Fibroblast of lung (primary cell): ENCODE measurements around the gene RCBTB2. TPM values are rescaled to one million over a fixed set of nuclear protein-coding genes. Genes with fewer than 3 reads are reported as not detected.

ENCODE experiments used
- DNase-seq, 2 donors: peaks; one replicate each; pipeline versions ENCODE4 v3.0.0 to v3.0.0-alpha.2; 2010; ENCODE audit warnings: low read depth in 2 of 2
- H2AFZ ChIP-seq: 2 replicates; pipeline ENCODE4 v1.5.1; 2012; ENCODE audit warnings: low read length, control low read depth, inconsistent platforms
- H3K27ac ChIP-seq: 2 replicates; pipeline ENCODE4 v1.5.1; 2011; ENCODE audit warnings: low read length, control low read depth; ENCODE audit not compliant: insufficient read depth
- H3K27me3 ChIP-seq: 2 replicates; pipeline ENCODE4 v1.5.1; 2011; ENCODE audit warnings: mild to moderate bottlenecking, low read length; ENCODE audit not compliant: control insufficient read depth, insufficient read depth
- H3K36me3 ChIP-seq: 2 replicates; pipeline ENCODE4 v1.5.1; 2011; ENCODE audit warnings: low read length; ENCODE audit not compliant: control insufficient read depth, insufficient read depth
- H3K4me1 ChIP-seq: 2 replicates; pipeline ENCODE4 v1.5.1; 2011; ENCODE audit warnings: low read length; ENCODE audit not compliant: control insufficient read depth, insufficient read depth; ENCODE audit errors: extremely low read depth
- H3K4me2 ChIP-seq: 2 replicates; pipeline ENCODE4 v1.5.1; 2011; ENCODE audit warnings: low read length, control low read depth; ENCODE audit not compliant: insufficient read depth; ENCODE audit errors: extremely low read depth
- H3K4me3 ChIP-seq, 4 experiments: fragments of 200-600 bp in 1 of 4; sonication (generic) in 1 of 4; replicated peaks in 1 of 4; 2 replicates each; pipeline ENCODE4 v1.5.1; 2011 to 2016; ENCODE audit warnings: low read length in 4 of 4, low read depth in 3 of 4, mild to moderate bottlenecking in 3 of 4, control low read depth in 2 of 4, inconsistent platforms in 1 of 4, mixed read lengths in 1 of 4; ENCODE audit not compliant: insufficient read depth in 1 of 4; ENCODE audit errors: control extremely low read depth in 1 of 4
- H3K79me2 ChIP-seq: 2 replicates; pipeline ENCODE4 v1.5.1; 2012; ENCODE audit warnings: mild to moderate bottlenecking, low read length, inconsistent platforms; ENCODE audit not compliant: control insufficient read depth, insufficient read depth
- H3K9ac ChIP-seq: 2 replicates; pipeline ENCODE4 v1.5.1; 2011; ENCODE audit warnings: mild to moderate bottlenecking, low read length, control low read depth; ENCODE audit not compliant: insufficient read depth
- H3K9me3 ChIP-seq: 2 replicates; pipeline ENCODE4 v1.5.1; 2012; ENCODE audit warnings: low read depth, low read length; ENCODE audit not compliant: control insufficient read depth, insufficient read depth
- H4K20me1 ChIP-seq: 2 replicates; pipeline ENCODE4 v1.5.1; 2011; ENCODE audit warnings: low read length; ENCODE audit not compliant: control insufficient read depth, insufficient read depth; ENCODE audit errors: extremely low read depth
- EZH2 ChIP-seq: IDR thresholded peaks from 2 replicates; pipeline ENCODE4 v1.5.1; 2012; ENCODE audit warnings: low read length, control low read depth, mild to moderate bottlenecking; ENCODE audit errors: missing control alignments
- polyA plus RNA-seq, 2 donors: library from polyadenylated mRNA; depleted of rRNA in 1 of 2; stranded (reverse) in 1 of 2; unstranded in 1 of 2; fragments of >200 nt; gene quantifications; 2 replicates each; pipeline ENCODE4 v1.2.1, GENCODE V29; 2011 to 2012; ENCODE audit warnings: missing spikeins in 1 of 2
- total RNA-seq: library from RNA; depleted of rRNA; stranded (reverse); fragments of >200 nt; gene quantifications from 2 replicates; pipeline ENCODE4 v1.2.1, GENCODE V29; 2014
- TF ChIP-seq, protein P1 (sequence below), 2 donors: IDR thresholded peaks in 1 of 2; conservative IDR thresholded peaks in 1 of 2; 1 replicate in 1 of 2; 2 replicates in 1 of 2; pipeline ENCODE4 v1.5.1; 2011 to 2012; ENCODE audit warnings: low read length in 2 of 2, control low read depth in 1 of 2, inconsistent platforms in 1 of 2, low read depth in 1 of 2, mild to moderate bottlenecking in 1 of 2

The RCBTB2 gene
- total and polyA plus RNA-seq, 2 donors (not counting 1 experiment from before 2014, with no cell fraction given) = 8.4 to 9.6 TPM

DNA sequence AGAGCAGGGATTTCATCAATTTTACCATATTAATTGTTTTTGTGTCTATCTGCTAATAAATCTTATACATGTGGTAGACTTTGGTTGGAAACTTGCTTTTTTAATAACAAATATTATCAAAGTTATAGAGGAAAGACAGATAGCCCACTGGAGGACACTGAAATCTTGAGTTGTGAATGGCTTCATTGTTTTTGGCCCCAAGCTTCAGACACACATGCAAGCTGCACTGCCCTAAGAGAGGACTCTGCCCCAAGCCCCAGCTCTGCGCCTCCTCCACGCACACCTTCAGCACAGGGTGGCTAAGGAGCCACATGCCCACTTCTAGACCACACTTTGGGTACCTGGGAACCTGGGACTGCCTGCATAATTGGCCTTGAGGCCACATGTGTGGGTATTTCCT lies 35.2 kb downstream of the RCBTB2 start:
- no peaks in the 10 kb centered on the region for H4K20me1 ChIP-seq
- no peaks in the 10 kb centered on the region for H3K27me3 ChIP-seq
- no peak for DNase-seq
- H3K4me1 ChIP-seq = peaks cover 7% of the 10 kb centered on the region
- no peaks in the 10 kb centered on the region for H3K79me2 ChIP-seq
- H3K9ac ChIP-seq = no peak overlapping the region
- H3K9me3 ChIP-seq = no peaks in the 10 kb centered on the region
- TF ChIP-seq, protein P1, sequence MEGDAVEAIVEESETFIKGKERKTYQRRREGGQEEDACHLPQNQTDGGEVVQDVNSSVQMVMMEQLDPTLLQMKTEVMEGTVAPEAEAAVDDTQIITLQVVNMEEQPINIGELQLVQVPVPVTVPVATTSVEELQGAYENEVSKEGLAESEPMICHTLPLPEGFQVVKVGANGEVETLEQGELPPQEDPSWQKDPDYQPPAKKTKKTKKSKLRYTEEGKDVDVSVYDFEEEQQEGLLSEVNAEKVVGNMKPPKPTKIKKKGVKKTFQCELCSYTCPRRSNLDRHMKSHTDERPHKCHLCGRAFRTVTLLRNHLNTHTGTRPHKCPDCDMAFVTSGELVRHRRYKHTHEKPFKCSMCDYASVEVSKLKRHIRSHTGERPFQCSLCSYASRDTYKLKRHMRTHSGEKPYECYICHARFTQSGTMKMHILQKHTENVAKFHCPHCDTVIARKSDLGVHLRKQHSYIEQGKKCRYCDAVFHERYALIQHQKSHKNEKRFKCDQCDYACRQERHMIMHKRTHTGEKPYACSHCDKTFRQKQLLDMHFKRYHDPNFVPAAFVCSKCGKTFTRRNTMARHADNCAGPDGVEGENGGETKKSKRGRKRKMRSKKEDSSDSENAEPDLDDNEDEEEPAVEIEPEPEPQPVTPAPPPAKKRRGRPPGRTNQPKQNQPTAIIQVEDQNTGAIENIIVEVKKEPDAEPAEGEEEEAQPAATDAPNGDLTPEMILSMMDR (conservative IDR thresholded peaks at IDR 0.05 in 1 of 2, IDR thresholded peaks at IDR 0.05 in 1 of 2; ENCODE audit: low read depth in 1 of 2, low read length in 2 of 2) = no peak
- no peak for TF ChIP-seq EZH2
- H2AFZ ChIP-seq = no peak overlapping the region
- H3K4me2 ChIP-seq = no peak overlapping the region
- no peak overlapping the region for H3K4me3 ChIP-seq
- H3K27ac ChIP-seq = no peak overlapping the region
- peaks cover 1% of the 10 kb centered on the region for H3K36me3 ChIP-seq

DNA sequence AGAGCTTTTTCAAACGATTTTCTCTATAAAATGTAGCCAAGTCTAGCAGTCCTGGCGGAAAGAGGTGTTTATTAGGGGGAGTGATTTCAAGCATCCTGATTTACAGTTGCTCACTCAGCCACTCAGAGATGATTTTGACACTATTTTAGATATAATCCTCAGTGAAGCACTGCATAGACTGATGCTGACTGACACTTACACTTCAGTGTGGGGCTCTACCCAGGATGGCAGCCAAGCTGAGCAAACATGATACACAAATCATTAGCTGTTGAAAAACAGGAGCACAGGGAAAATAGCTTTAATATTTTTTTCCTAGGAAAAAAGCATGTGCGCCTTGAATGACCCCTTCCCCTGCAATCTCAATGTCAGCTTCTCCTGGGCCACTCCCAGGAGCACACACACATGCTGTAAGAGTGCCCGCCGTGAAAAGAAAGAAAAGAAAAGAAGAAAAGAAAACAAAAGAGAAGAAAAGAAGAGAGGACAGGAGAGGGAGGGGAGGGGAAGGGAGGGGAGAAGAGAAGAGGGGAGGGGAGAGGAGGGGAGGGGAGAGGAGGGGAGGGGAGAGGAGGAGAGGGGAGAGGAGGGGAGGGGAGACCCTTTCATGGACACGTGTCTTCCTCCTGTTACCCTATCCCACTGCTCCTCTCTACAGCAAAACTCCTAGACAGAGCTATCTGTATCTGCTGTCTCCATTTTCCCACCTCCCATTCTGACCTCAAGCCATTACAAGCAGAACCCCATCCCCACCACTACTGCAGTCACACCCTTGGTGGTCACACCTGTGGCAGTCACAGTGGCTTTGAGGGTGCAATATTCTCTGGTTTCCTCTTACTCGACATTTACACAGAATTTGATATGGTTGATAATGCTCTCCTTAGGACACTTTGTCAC lies 36.4 kb downstream of the RCBTB2 start:
- no peak for DNase-seq
- Histone ChIP-seq H3K4me2 (no peak overlapping the region), H3K4me3 (no peak overlapping the region), H3K27ac (no peak overlapping the region), H3K9ac (no peak overlapping the region), H3K4me1 (peaks cover 7% of the 10 kb centered on the region), H3K36me3 (peaks cover 1% of the 10 kb centered on the region), H3K9me3 (no peaks in the 10 kb centered on the region), H3K79me2 (no peaks in the 10 kb centered on the region), H2AFZ (no peak overlapping the region), H3K27me3 (no peaks in the 10 kb centered on the region), H4K20me1 (no peaks in the 10 kb centered on the region)
- TF ChIP-seq, protein P1 (conservative IDR thresholded peaks at IDR 0.05 in 1 of 2, IDR thresholded peaks at IDR 0.05 in 1 of 2; ENCODE audit: low read depth in 1 of 2, low read length in 2 of 2) = no peak
- TF ChIP-seq EZH2 = no peak

DNA sequence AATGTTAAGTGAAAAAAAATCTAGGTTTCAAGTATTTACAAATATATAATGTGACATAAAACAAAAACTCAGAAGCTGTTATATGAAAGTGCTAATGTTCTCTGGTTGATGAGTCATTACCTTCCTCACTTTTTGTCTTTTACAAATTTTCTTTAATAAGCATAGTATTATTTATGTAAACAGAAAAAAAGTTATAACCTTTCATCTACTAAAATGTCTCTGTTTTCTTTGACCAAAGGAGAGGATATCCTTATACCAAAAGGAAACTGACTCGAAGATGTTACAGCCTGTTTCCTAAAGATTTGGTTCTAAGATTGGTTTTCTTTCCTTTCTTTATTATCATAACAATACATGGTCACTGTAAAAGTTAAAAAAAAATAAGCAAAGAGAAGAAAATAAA lies 38.0 kb downstream of the RCBTB2 start:
- H2AFZ ChIP-seq = no peak overlapping the region
- no peak overlapping the region for H3K4me2 ChIP-seq
- no peaks in the 10 kb centered on the region for H3K4me1 ChIP-seq
- TF ChIP-seq EZH2 = no peak
- TF ChIP-seq, protein P1 (conservative IDR thresholded peaks at IDR 0.05 in 1 of 2, IDR thresholded peaks at IDR 0.05 in 1 of 2; ENCODE audit: low read depth in 1 of 2, low read length in 2 of 2) = no peak
- no peaks in the 10 kb centered on the region for H3K36me3 ChIP-seq
- no peaks in the 10 kb centered on the region for H3K27me3 ChIP-seq
- no peaks in the 10 kb centered on the region for H3K9me3 ChIP-seq
- DNase-seq = no peak
- no peaks in the 10 kb centered on the region for H4K20me1 ChIP-seq
- H3K9ac ChIP-seq = no peak overlapping the region
- H3K79me2 ChIP-seq = no peaks in the 10 kb centered on the region
- H3K4me3 ChIP-seq = no peak overlapping the region
- no peak overlapping the region for H3K27ac ChIP-seq
